Natural killer cell treated with Interleukin-12 subunit alpha and Interleukin-12 subunit beta and Interleukin-15 and Interleukin-18, amount 100 ng/mL, for 72 hours (primary cell): ENCODE measurements around the gene ZBTB33. TPM values are rescaled to one million over a fixed set of nuclear protein-coding genes. Genes with fewer than 3 reads are reported as not detected.

Source experiments
- ATAC-seq, 2 donors: fragments of 150-1000 bp; cut with Tn5 transposase in 1 of 2; sonication (Bioruptor Pico), chemical (Tn5 transposase) in 1 of 2; 2 replicates each; pipeline ENCODE4 v1.10.0; 2021
- DNase-seq: peaks from one replicate; pipeline ENCODE4 v3.0.0; 2022; ENCODE audit warnings: low spot score
- H3K27ac Mint-ChIP-seq, 2 donors: 1 replicate in 1 of 2; 2 replicates in 1 of 2; pipeline ENCODE4 v1.8.0; 2022; ENCODE audit warnings: mixed read lengths in 2 of 2, mild to moderate bottlenecking in 1 of 2, moderate library complexity in 1 of 2
- H3K27me3 Mint-ChIP-seq, 2 donors: 1 replicate in 1 of 2; 2 replicates in 1 of 2; pipeline ENCODE4 v1.8.0; 2022; ENCODE audit warnings: mixed read lengths in 2 of 2
- H3K36me3 Mint-ChIP-seq: one replicate; pipeline ENCODE4 v1.8.0; 2022; ENCODE audit warnings: mixed read lengths
- H3K4me1 Mint-ChIP-seq, 2 donors: 1 replicate in 1 of 2; 2 replicates in 1 of 2; pipeline ENCODE4 v1.8.0; 2022; ENCODE audit warnings: low read depth in 2 of 2, mixed read lengths in 2 of 2, mild to moderate bottlenecking in 1 of 2
- H3K4me3 Mint-ChIP-seq: one replicate; pipeline ENCODE4 v1.8.0; 2022; ENCODE audit warnings: mixed read lengths
- H3K9me3 Mint-ChIP-seq: 2 replicates; pipeline ENCODE4 v1.8.0; 2022; ENCODE audit warnings: mixed read lengths
- total RNA-seq, 2 donors: library from RNA; stranded (reverse); gene quantifications; one replicate each; pipeline ENCODE4 v1.2.3, GENCODE V29; 2022

ZBTB33 gene
- total RNA-seq, 2 donors from 2014 or later = 11.2 to 18.1 TPM

DNA sequence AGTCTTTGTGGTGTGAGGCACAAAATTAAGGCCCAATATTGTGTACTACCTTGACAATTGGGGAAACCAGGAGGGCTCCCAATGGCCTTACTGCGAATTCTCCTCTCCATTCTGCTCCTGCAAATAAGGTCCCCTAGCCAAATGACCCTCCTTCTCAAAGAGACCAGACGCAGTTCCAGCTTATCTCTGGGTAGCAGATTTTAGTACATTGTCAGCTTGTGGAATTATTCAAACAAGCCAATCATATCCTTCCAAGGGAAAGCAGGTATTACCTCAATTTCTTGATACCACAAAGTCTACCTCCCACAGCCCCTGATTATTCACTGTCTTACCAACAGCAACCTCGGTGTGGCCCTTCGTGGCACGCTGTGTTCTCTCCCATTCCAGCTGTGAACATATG, 7.8 kb upstream of the ZBTB33 start:
- H3K9me3 Mint-ChIP-seq = no peaks in the 10 kb centered on the region
- H3K27me3 Mint-ChIP-seq = peaks cover 0 to 21% of the 10 kb centered on the region in 2 donors
- DNase-seq (no peak), ATAC-seq (no peak)
- no peak overlapping the region for H3K4me3 Mint-ChIP-seq
- no peaks in the 10 kb centered on the region for H3K36me3 Mint-ChIP-seq
- no peak overlapping the region for H3K27ac Mint-ChIP-seq
- H3K4me1 Mint-ChIP-seq = peaks cover 11 to 12% of the 10 kb centered on the region in 2 donors

GRCh38 chrX:120244395-120244734, 6.2 kb upstream of the ZBTB33 start:
- H3K9me3 Mint-ChIP-seq = no peaks in the 10 kb centered on the region
- peak overlapping the region; percentile 51 to 83 for H3K27ac Mint-ChIP-seq
- peak overlapping the region; percentile 100 for H3K4me3 Mint-ChIP-seq
- no peaks in the 10 kb centered on the region for H3K36me3 Mint-ChIP-seq
- H3K27me3 Mint-ChIP-seq = peaks cover 0 to 22% of the 10 kb centered on the region in 2 donors
- peak in 1 of 2 donors; percentile 3 for ATAC-seq
- DNase-seq = no peak
- peaks cover 11 to 12% of the 10 kb centered on the region in 2 donors for H3K4me1 Mint-ChIP-seq

- Mint-ChIP-seq H3K27ac (peak overlapping the region; percentile 51 to 83), H3K36me3 (no peaks in the 10 kb centered on the region), H3K4me3 (peak overlapping the region; percentile 100), H3K9me3 (no peaks in the 10 kb centered on the region), H3K4me1 (peaks cover 11 to 12% of the 10 kb centered on the region in 2 donors), H3K27me3 (peaks cover 0 to 22% of the 10 kb centered on the region in 2 donors)
- DNase-seq (peak; percentile 65), ATAC-seq (peak; percentile 83 to 92)
Measured at GRCh38 chrX:120244735-120245498, 5.7 kb upstream of the ZBTB33 start.

GRCh38 chrX:120251471-120252011, 929 bp downstream of the ZBTB33 start:
- DNase-seq (no peak), ATAC-seq (no peak)
- H3K9me3 Mint-ChIP-seq = no peaks in the 10 kb centered on the region
- peaks cover 0 to 12% of the 10 kb centered on the region in 2 donors for H3K27me3 Mint-ChIP-seq
- peaks cover 12% of the 10 kb centered on the region for H3K36me3 Mint-ChIP-seq
- peaks cover 11% of the 10 kb centered on the region in 2 donors for H3K4me1 Mint-ChIP-seq
- peak overlapping the region; percentile 97 for H3K4me3 Mint-ChIP-seq
- H3K27ac Mint-ChIP-seq = peak overlapping the region; percentile 90 to 93

DNA sequence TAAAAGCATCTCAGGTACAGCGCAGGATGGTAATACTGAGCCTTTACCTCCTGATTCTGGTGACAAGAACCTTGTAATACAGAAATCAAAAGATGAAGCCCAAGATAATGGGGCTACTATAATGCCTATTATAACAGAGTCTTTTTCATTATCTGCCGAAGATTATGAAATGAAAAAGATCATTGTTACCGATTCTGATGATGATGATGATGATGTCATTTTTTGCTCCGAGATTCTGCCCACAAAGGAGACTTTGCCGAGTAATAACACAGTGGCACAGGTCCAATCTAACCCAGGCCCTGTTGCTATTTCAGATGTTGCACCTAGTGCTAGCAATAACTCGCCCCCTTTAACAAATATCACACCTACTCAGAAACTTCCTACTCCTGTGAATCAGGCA, 3.2 kb downstream of the ZBTB33 start:
- no peak overlapping the region for H3K27ac Mint-ChIP-seq
- peaks cover 12% of the 10 kb centered on the region for H3K36me3 Mint-ChIP-seq
- no peak for DNase-seq
- H3K9me3 Mint-ChIP-seq = no peaks in the 10 kb centered on the region
- no peak for ATAC-seq
- peaks cover 0 to 3% of the 10 kb centered on the region in 2 donors for H3K27me3 Mint-ChIP-seq
- peaks cover 11% of the 10 kb centered on the region in 2 donors for H3K4me1 Mint-ChIP-seq
- H3K4me3 Mint-ChIP-seq = no peak overlapping the region

DNA sequence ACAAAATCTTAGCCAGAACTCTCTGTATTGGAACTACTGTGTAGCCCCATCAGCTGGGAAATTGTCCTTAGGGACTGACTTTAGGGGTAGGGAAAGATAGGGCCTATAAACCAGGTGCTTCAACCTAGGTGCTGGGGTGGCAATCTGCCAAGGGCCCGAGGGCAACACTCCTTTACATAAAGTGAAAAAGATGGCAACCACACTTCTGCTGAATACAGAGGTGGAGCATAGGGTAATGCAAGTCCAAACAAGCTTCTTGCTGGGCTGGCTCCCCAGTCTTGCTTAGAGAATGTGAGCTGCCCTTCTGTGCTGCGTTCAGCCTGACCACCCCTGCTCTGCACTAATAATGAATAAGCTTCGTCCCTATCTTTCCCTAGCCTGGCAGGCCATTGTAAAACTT, 9.8 kb downstream of the ZBTB33 start:
- Mint-ChIP-seq H3K27me3 (peaks cover 0 to 6% of the 10 kb centered on the region in 2 donors), H3K4me3 (no peak overlapping the region), H3K27ac (no peak overlapping the region), H3K36me3 (no peaks in the 10 kb centered on the region), H3K4me1 (no peaks in the 10 kb centered on the region), H3K9me3 (no peaks in the 10 kb centered on the region)
- DNase-seq (no peak), ATAC-seq (no peak)

DNA sequence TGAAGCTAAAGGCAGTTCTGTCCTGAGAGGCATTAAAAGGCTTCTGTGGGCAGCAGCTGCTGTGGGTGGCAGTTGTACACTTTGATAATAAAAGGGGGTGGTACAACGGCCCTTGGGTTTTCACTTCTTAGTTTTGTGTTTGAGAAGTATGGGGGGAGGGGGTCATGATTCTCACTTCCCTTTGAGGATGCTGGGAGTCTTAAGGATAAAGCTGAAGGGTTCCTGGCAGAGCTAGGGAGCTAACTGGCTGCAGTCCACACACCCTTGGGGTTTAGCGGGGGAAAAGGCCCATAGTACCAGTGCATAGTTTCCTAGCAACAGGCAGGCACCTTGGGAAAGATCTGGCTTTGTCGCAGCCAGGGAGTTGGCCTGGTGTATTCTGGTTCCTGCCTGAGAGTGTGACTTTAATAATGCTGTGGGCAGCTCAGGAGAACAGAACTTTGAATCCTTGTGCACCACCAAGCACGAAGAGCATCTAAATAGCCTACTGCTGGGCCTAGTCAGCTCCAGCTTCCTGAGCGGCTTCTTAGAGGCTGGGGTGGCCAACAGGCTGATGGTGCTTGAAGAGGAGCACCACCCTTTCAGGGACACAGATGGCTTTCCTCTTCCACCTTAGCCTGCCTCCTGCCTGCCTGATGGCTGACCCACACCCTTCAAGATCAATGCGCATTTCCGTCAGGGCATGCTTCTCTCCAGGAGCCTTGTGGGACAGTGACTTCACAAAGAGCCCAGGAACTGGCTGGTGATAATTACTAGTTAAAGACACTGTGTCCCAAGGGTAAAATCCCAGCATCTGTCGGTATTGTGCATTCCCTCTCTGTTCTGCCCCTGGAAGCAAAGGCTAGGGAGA, 12.5 kb downstream of the ZBTB33 start:
- no peak for DNase-seq
- Mint-ChIP-seq H3K4me3 (no peak overlapping the region), H3K27me3 (peaks cover 0 to 6% of the 10 kb centered on the region in 2 donors), H3K27ac (no peak overlapping the region), H3K4me1 (peaks cover 0 to 3% of the 10 kb centered on the region in 2 donors), H3K36me3 (no peaks in the 10 kb centered on the region), H3K9me3 (no peaks in the 10 kb centered on the region)
- ATAC-seq = no peak

DNA sequence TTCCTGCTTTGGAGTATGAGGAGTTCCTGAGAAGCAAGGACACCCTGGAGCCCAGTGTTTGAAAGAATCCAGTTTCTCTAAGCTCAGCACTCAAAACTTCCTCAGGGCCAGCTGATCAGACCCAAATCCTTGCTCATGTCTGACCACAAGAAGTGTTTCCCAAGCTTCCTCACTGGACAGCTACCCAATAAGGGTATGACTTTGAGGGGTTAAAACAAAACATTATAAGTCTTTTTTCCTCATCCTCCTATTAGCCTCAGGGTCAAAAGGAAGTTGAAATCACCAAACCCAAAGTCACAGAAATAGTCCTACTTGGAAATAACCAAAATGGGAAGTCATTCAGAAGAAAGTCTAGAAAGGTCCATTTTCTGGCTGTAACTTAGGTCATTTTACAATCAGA, 13.7 kb downstream of the ZBTB33 start:
- no peak for DNase-seq
- Mint-ChIP-seq H3K4me1 (peaks cover 2 to 5% of the 10 kb centered on the region in 2 donors), H3K27me3 (peaks cover 0 to 6% of the 10 kb centered on the region in 2 donors), H3K9me3 (no peaks in the 10 kb centered on the region), H3K36me3 (no peaks in the 10 kb centered on the region), H3K4me3 (no peak overlapping the region), H3K27ac (no peak overlapping the region)
- no peak for ATAC-seq

GRCh38 chrX:120269373-120270035, 18.9 kb downstream of the ZBTB33 start:
- peak overlapping the region in 1 of 2 donors; percentile 14 for H3K27ac Mint-ChIP-seq
- no peak overlapping the region for H3K4me3 Mint-ChIP-seq

DNA sequence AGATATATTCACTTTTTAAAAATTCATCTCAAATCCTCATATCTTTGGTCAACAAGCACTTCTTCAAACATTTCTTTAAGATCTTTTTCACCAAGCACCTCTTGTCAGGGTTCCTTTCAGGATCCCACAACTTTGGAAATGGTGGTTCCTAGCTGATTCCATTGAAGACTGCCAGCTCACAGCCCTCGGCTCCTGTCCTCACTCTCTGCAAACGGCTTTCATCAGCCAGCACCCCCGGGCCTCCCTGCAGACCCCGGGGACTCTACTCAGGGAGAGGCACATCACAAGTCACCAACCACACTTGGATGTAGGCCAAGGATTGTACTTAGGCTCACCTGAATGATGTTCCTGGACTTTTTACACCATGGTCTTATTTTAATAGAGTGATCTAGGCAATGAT, 20.0 kb downstream of the ZBTB33 start:
- no peak overlapping the region for H3K4me3 Mint-ChIP-seq

More at GRCh38 chrX:120269373-120270035, 18.9 kb downstream of the ZBTB33 start:
- no peaks in the 10 kb centered on the region for H3K9me3 Mint-ChIP-seq
- H3K4me1 Mint-ChIP-seq = peaks cover 3 to 8% of the 10 kb centered on the region in 2 donors
- DNase-seq (no peak), ATAC-seq (peak in 1 of 2 donors; percentile 82)
- no peaks in the 10 kb centered on the region for H3K36me3 Mint-ChIP-seq
- peaks cover 0 to 3% of the 10 kb centered on the region in 2 donors for H3K27me3 Mint-ChIP-seq

DNA sequence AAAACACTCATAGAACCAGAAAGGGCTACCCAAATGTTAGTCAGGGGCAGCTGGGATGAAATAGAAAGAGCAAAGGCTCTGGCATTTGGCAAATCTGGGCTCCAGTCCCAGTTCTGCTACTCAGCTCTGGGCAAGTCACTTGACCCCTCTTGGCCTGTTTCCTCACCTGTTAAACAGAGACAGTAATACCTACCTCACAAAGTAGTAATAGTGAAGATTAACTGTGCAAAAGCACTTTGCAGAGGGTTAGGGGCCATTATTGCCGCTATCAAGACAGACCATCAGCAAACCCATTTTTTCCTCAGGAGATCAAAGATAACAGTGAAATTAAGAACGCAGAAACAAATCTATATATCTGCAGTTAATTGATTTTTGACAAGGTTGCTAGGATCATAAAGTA, 20.6 kb downstream of the ZBTB33 start:
- ATAC-seq = no peak
- Mint-ChIP-seq H3K4me1 (peaks cover 3 to 8% of the 10 kb centered on the region in 2 donors), H3K27me3 (peaks cover 0 to 3% of the 10 kb centered on the region in 2 donors), H3K4me3 (no peak overlapping the region), H3K36me3 (no peaks in the 10 kb centered on the region), H3K27ac (no peak overlapping the region), H3K9me3 (no peaks in the 10 kb centered on the region)
- DNase-seq = no peak

More for the DNA sequence above, 20.0 kb downstream of the ZBTB33 start:
- peaks cover 3 to 8% of the 10 kb centered on the region in 2 donors for H3K4me1 Mint-ChIP-seq
- H3K27me3 Mint-ChIP-seq = peaks cover 0 to 3% of the 10 kb centered on the region in 2 donors
- H3K36me3 Mint-ChIP-seq = no peaks in the 10 kb centered on the region
- H3K27ac Mint-ChIP-seq = no peak overlapping the region
- DNase-seq = no peak
- H3K9me3 Mint-ChIP-seq = no peaks in the 10 kb centered on the region
- no peak for ATAC-seq

DNA sequence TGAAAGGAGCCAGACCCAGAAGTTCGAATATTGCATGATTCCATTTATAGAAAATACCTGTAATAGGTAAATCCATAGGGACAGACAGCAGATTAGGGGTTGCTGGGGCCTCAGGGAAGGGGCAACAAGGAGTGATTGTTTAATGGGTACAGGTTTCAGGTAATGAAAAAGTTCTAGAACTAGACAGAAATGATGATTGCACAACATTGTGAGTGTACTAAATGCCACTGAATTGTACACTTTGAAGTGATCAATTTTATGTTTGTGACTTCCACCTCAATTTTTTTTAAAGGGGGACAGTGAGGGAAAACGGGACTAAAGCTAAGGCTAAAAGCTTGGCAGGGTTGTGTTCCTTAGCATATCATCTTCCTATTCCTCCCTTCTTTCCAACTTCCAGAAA, 23.5 kb downstream of the ZBTB33 start:
- Mint-ChIP-seq H3K4me1 (peaks cover 3 to 5% of the 10 kb centered on the region in 2 donors), H3K36me3 (no peaks in the 10 kb centered on the region), H3K27ac (no peak overlapping the region), H3K27me3 (peaks cover 0 to 3% of the 10 kb centered on the region in 2 donors), H3K4me3 (no peak overlapping the region), H3K9me3 (no peaks in the 10 kb centered on the region)
- DNase-seq (no peak), ATAC-seq (no peak)

DNA sequence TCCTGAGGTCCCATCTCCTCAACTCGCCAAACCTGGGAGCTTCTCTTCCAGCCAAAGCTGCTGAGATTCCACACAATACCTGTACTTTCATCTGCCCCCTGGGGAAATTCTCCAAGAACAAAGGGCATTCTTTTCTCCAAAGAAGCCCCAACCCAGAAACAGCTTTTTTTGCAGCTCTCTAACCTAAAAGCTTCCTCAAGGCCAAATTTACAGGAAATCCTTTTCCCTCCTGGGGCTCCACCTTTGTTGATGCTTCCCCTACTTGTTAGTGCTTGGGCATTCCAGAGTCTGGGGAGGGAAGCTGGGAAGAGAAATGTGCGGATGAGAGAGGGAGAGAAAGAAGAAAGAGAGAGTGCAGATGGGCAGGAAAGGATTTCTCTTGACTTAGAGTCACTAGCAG, 24.3 kb downstream of the ZBTB33 start:
- no peak for ATAC-seq
- Mint-ChIP-seq H3K27me3 (peaks cover 0 to 3% of the 10 kb centered on the region in 2 donors), H3K4me1 (peaks cover 0 to under 1% of the 10 kb centered on the region in 2 donors), H3K36me3 (no peaks in the 10 kb centered on the region), H3K9me3 (no peaks in the 10 kb centered on the region), H3K27ac (no peak overlapping the region), H3K4me3 (no peak overlapping the region)
- no peak for DNase-seq
